HUES64 (cell line): Measurements from ENCODE around the gene PPARA.

ENCODE experiments used
- H3K27ac ChIP-seq: 2 replicates; pipeline ENCODE4 v1.7.0; 2013; ENCODE audit warnings: low read depth, low read length, inconsistent platforms
- H3K27me3 ChIP-seq: 2 replicates; pipeline ENCODE4 v1.6.1; 2013; ENCODE audit warnings: mild to moderate bottlenecking, low read length; ENCODE audit not compliant: insufficient read depth
- H3K36me3 ChIP-seq: 2 replicates; pipeline ENCODE4 v1.6.1; 2013; ENCODE audit warnings: mild to moderate bottlenecking, low read length; ENCODE audit not compliant: insufficient read depth
- H3K4me1 ChIP-seq: 2 replicates; pipeline ENCODE4 v1.6.1; 2013; ENCODE audit warnings: mild to moderate bottlenecking, low read length, moderate library complexity; ENCODE audit not compliant: insufficient read depth
- H3K4me3 ChIP-seq: 2 replicates; pipeline ENCODE4 v1.5.1; 2013; ENCODE audit warnings: mild to moderate bottlenecking, low read length, moderate library complexity
- H3K9ac ChIP-seq: 2 replicates; pipeline ENCODE4 v1.6.1; 2013; ENCODE audit warnings: mild to moderate bottlenecking, low read depth, low read length
- H3K9me3 ChIP-seq: 2 replicates; pipeline ENCODE4 v1.6.1; 2013; ENCODE audit warnings: low read depth, low read length; ENCODE audit not compliant: insufficient read depth
- WGBS: fragments of 150-250, 120-280 bp; methylation state at CpG from one replicate; pipeline ENCODE4 v1.1.7; 2013; ENCODE audit warnings: missing lambda C conversion rate; 5-methylcytosine and 5-hydroxymethylcytosine counted together

PPARA gene

DNA sequence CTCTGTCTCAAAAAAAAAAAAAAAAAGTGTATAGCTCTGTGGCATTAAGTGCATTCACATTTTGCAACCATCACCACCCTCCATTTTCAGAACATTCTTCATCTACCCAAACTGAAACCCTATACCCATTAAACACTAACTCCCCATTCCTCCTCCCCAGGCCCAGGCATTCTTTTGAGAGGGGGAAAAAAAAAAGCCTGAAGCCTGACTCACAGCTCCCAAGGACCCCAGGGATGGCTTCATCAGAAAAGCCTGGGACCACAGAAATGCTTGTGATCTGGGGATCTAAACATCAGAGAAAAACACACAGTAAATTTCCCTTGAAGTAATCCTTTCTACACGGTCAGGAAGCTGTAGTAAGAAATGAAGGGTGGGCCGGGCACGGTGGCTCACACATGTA, 135.7 kb downstream of the PPARA start:
- Histone ChIP-seq H3K9ac (no peak overlapping the region), H3K27ac (no peak overlapping the region), H3K4me1 (no peaks in the 10 kb centered on the region), H3K9me3 (no peaks in the 10 kb centered on the region), H3K4me3 (no peak overlapping the region), H3K36me3 (peaks cover 33% of the 10 kb centered on the region), H3K27me3 (no peaks in the 10 kb centered on the region)
- WGBS = 96% methylated on average over 3 of the region's 3 CpGs

DNA sequence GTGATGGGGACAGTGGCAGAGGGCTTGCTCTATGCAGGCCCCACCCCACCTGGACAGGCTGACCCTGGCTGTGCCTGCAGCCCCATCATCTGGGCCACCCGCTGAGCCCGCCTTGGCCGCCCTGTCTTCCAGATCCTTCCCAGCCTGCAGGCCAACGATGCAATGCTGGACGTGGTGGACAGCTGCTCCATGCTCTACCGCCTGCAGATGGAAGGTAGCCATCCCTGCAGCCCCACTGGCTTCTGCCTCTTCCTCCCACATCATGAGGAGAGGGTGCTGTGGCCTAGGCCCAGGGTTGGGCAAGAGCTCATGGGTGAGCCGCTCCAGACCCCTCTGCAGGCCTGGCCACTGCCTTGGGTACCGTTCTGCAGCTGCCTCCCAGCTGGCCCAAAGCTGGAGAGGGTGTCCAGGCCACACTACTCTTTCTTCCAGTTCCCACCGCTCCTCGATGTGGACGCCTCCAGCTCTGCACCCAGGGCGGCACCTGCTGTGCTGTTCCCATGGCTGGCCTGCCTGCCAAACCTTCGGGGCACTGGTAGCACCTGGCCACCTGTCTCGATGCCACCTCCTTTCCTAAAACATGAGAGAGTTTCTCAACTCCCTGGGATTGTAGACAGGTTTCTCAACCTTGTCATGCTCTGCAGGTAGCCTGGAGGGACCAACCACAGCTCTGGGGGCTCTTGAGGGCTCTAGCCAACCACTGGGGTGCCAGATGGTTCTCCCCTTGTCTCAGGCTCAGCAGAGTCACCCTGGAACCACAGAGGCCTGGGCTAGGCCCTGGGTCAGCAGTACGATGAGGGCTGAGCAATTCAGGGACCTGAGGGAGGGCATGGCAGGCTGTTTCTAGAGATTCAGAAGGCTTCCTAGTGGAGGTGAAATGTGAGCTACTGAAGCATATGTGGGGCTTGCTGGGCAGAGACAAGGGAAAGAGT, 136.9 kb downstream of the PPARA start:
- H3K4me1 ChIP-seq = no peaks in the 10 kb centered on the region
- H3K4me3 ChIP-seq = no peak overlapping the region
- H3K36me3 ChIP-seq = peaks cover 29% of the 10 kb centered on the region
- no peaks in the 10 kb centered on the region for H3K27me3 ChIP-seq
- no peak overlapping the region for H3K27ac ChIP-seq
- WGBS = 90% methylated on average over 15 of the region's 15 CpGs
- no peaks in the 10 kb centered on the region for H3K9me3 ChIP-seq
- H3K9ac ChIP-seq = no peak overlapping the region; the same call in 1 of the 2 replicates

DNA sequence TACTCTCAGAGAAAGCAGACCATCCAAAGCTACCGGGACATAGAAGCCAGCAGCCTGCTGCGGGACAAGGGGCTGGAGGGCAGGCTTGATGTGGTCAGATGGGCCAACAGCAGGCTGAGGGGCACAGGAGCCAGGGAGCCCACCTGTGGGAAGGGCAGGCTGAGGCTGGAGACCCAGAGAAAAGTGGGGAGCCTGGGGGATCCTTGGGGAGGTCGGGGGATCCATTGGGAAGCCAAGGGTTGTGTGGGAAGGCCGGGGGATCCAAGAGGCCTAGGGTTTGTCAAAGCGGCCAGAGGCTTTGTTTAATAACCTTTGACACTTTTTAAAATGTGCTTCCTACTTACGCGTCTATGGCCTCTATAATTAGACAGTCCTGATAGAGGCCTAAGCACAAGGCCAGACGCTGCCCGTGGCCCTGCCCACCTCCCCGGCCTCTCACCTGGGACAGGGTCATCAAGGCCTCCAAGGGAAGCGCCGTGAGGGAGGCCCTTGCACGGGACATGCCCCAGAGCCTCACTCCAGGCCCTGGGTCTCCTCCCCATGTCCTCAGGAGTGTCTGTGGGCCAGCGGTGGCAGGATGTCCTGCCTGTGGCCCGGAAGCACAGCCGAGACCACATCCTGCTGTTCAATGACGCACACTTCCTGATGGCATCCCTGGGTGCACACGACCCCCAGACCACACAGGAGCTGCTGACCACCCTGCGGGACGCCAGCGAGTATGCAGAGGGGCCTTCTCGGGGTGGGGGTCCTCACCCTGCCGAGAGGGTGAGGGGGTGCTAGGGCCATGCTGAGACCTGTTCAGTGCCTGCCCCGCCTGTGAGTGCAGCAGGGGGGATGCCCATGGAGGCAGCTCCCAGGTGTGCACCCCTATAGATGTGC, 137.8 kb downstream of the PPARA start:
- H3K4me3 ChIP-seq = no peak overlapping the region

DNA sequence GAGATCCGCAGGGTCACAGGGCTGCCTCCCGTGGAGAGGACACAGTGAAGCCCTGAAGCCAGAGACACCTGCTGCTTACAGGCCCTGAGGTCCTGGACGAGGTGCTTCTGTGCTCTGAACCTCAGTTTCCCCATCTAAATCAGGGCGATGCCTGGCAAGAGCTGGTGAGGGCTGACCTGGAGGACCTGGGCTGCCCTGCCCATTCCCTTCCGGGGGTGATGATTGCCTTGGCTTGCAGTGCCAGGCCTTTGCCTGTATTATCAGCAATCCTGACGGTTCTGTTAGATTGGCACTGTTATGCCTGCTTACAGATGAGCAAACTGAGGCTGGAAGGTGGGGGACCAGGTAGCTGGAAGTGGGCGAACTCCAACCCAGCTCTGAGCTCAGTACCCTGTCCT, 138.5 kb downstream of the PPARA start:
- no peak overlapping the region for H3K27ac ChIP-seq
- H3K36me3 ChIP-seq = peaks cover 31% of the 10 kb centered on the region
- H3K9me3 ChIP-seq = no peaks in the 10 kb centered on the region
- H3K4me1 ChIP-seq = no peaks in the 10 kb centered on the region
- H3K9ac ChIP-seq = no peak overlapping the region
- no peak overlapping the region for H3K4me3 ChIP-seq
- no peaks in the 10 kb centered on the region for H3K27me3 ChIP-seq
- WGBS = 95% methylated on average over 7 of the region's 7 CpGs

More for the DNA sequence above, 137.8 kb downstream of the PPARA start:
- WGBS = 94% methylated on average over 24 of the region's 24 CpGs
- Histone ChIP-seq H3K27me3 (no peaks in the 10 kb centered on the region), H3K9me3 (no peaks in the 10 kb centered on the region), H3K27ac (no peak overlapping the region), H3K4me1 (no peaks in the 10 kb centered on the region), H3K36me3 (peaks cover 30% of the 10 kb centered on the region), H3K9ac (no peak overlapping the region)

DNA sequence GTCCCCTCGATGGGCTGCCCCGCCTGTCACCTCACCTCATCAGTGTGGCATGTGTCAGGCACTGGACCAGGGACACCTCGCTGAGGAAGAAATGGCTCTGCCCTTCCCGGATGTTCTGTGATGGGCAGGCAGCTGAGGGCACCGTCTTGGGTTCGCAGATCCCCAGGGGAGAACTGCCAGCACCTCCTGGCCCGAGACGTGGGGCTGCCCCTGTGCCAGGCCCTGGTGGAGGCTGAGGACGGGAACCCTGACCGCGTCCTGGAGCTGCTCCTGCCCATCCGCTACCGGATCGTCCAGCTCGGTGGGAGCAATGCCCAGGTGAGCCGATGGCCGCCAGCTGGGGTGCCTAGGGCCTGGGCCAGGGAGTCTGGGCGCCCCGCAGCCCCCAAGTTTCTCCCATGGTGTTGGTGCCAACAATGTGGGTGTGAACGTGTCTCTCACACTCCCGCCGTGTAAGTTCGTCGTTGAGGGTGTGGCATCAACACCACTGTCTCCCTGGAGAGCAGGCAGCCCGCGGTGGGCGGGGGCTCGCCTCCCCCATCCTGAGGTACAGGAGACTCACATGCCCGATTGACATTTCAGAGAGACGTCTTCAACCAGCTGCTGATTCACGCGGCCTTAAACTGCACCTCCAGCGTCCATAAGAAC, 139.0 kb downstream of the PPARA start:
- H3K27me3 ChIP-seq = no peaks in the 10 kb centered on the region
- no peak overlapping the region for H3K9ac ChIP-seq
- H3K27ac ChIP-seq = no peak overlapping the region
- 93% methylated on average over 33 of the region's 33 CpGs for WGBS
- peaks cover 26% of the 10 kb centered on the region for H3K36me3 ChIP-seq
- H3K4me1 ChIP-seq = no peaks in the 10 kb centered on the region
- no peaks in the 10 kb centered on the region for H3K9me3 ChIP-seq
- no peak overlapping the region for H3K4me3 ChIP-seq

DNA sequence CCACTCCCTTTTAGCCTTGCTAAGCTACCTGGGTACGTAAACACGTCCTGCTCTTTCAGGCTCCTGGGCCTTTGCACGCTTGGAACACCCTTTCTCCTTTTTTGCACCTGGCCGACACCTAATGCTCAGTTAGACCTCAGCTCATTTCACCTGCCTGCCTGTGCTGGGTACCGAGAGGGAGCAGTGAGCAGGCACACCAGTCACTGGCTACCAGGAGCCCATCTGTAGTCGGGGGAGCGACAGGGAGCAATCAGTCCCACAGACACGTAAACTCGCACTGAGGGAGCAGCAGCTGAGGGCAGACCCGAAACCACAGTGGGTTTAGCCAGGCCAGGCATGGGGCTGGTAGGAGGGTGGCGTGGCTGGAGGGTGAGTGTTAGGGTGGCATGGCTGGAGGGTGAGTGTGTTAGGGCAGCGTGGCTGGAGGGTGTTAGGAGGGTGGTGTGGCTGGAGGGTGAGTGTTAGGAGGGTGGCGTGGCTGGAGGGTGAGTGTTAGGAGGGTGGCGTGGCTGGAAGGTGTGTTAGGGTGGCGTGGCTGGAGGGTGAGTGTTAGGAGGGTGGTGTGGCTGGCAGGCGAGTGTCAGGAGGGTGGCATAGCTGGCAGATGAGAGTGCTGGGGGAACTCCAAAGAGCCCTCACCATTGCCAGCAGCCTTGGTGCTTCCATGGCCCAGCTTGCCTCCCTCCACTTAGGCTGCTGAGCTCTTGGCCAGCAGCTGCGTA, 140.0 kb downstream of the PPARA start:
- WGBS = 93% methylated on average over 17 of the region's 17 CpGs
- Histone ChIP-seq H3K27ac (no peak overlapping the region), H3K9me3 (no peaks in the 10 kb centered on the region), H3K4me1 (no peaks in the 10 kb centered on the region), H3K27me3 (no peaks in the 10 kb centered on the region), H3K9ac (no peak overlapping the region), H3K4me3 (no peak overlapping the region), H3K36me3 (peaks cover 19% of the 10 kb centered on the region)

DNA sequence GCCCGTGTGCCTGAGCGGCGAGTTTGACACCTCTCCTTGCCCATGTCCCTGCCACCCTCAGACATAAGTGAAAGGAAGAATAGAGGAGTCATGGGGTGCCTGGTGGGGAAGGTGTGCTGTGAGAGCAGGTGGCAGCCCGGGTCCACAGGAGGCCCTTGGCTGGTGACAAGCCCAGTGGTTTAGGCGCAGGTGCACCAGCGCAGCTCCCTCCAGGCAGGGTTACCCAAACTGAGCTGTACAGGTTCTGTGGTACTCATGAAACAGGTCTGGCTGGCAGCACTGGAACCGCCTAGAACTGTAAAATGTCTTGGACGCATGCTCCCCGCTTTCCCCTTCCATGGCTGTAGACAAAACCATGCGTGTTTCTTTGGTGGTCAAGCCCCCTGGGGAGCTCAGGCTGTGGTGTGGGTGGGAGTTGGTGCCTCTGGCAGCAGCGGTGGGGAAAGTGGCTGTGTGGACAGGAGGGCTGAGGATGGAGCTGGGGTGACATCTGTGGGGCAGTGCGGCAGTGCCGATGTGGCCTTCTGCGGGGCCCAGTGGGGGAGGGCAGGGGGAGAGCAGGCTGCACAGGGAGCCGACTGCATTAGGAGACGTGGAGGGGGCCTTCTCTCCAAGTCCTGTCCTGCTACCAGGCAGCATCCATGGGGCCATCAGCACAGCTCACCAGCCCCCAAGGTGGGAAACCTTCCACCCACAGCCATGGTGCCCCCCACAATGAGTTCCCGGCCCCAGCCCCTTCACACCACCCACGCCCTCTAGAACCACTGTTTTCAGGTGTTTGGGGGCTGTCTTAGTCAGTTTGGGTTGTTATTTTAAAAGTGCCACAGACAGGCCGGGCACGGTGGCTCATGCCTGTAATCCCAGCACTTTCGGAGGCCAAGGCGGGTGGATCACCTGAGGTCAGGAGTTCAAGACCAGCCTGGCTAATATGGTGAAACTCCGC, 140.8 kb downstream of the PPARA start:
- Histone ChIP-seq H3K9ac (no peak overlapping the region), H3K9me3 (no peaks in the 10 kb centered on the region), H3K36me3 (peaks cover 19% of the 10 kb centered on the region; the same call in 1 of the 2 replicates), H3K27me3 (no peaks in the 10 kb centered on the region), H3K27ac (no peak overlapping the region), H3K4me1 (no peaks in the 10 kb centered on the region), H3K4me3 (no peak overlapping the region)
- 94% methylated on average over 23 of the region's 23 CpGs for WGBS

DNA sequence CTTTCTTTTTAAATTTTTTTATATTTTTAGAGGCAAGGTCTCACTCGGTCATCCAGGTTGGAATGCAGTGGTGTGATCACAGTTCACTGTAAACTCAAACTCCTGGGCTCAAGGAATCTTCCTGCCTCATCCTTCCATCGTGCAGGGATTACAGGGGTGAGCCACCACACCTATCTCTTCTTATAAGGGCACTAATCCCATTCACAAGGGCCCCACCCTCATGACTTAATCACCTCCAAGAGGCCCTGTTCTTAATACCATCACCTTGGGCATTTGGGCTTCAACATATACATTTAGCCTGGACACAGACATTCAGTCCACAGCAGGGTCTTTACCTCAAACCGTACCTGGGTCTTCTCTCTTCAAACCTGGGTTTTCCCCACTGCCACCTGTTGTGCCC, 141.8 kb downstream of the PPARA start:
- Histone ChIP-seq H3K9me3 (no peaks in the 10 kb centered on the region), H3K27ac (no peak overlapping the region), H3K27me3 (no peaks in the 10 kb centered on the region), H3K36me3 (peaks cover 14% of the 10 kb centered on the region; the same call in 1 of the 2 replicates), H3K4me3 (no peak overlapping the region), H3K4me1 (no peaks in the 10 kb centered on the region), H3K9ac (no peak overlapping the region)
- WGBS = 90% methylated on average over 3 of the region's 3 CpGs

DNA sequence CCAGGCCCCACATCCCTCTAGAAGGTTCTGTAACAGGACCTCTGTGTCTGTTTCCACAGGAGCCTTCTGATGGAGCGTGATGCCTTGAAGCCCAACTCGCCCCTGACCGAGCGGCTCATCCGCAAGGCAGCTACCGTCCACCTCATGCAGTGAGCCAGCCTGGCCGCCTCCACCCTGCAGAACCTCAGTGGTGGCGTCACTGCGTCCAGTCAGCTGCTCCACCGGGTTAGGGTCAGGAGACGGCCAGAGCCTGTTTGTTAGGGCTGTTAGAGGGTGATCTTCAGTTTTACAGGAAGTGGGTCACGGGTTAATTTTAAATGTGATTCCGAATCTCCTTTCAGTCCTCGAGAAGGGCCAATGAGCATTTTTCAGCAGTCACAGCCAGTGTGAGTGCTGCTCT, 142.4 kb downstream of the PPARA start:
- no peaks in the 10 kb centered on the region for H3K4me1 ChIP-seq
- no peaks in the 10 kb centered on the region for H3K9me3 ChIP-seq
- H3K27me3 ChIP-seq = no peaks in the 10 kb centered on the region
- WGBS = 94% methylated on average over 14 of the region's 14 CpGs
- H3K9ac ChIP-seq = no peak overlapping the region
- H3K27ac ChIP-seq = no peak overlapping the region
- H3K4me3 ChIP-seq = no peak overlapping the region
- peaks cover 14% of the 10 kb centered on the region; the same call in 1 of the 2 replicates for H3K36me3 ChIP-seq
